OCI-LY7 (cell line): ENCODE measurements around the gene VAMP7. TPM values are rescaled to one million over a fixed set of nuclear protein-coding genes. Genes with fewer than 3 reads are reported as not detected.
"Not testable (repeated sequence)": the region's sequence is repeated elsewhere in the genome, so short reads cannot be mapped to it uniquely, and the experiment has no call there.

Experiments used
- BruUV-seq: library from RNA; stranded (reverse); fragments of 400-500 nt; replicated peaks from 2 replicates; lab custom pipeline; 2021; lab: Mats Ljungman, UMichigan
- CTCF ChIA-PET: fragments of 300-600 bp; sonication (Branson Sonifier 250); formaldehyde crosslinking; loops from one replicate; lab custom pipeline; 2022; ENCODE audit warnings: antibody characterized with exemption; ENCODE audit not compliant: unreplicated experiment; lab: Charles Lee
- POLR2A ChIA-PET: fragments of 300-600 bp; sonication (Branson Sonifier 250); formaldehyde crosslinking; loops from one replicate; lab custom pipeline; 2022; ENCODE audit warnings: antibody characterized with exemption; lab: Charles Lee
- DNase-seq: peaks from one replicate; pipeline ENCODE4 v3.0.0-alpha.2; 2015; ENCODE audit warnings: low spot score
- H2AFZ ChIP-seq: fragments of 200-600 bp; sonication (generic), shearing (Covaris generic); 2 replicates; pipeline ENCODE4 v1.6.1; 2014; ENCODE audit warnings: mild to moderate bottlenecking, antibody characterized with exemption, low read length, moderate library complexity
- H3K27ac ChIP-seq: fragments of 200-600 bp; sonication (generic); 2 replicates; pipeline ENCODE4 v1.5.1; 2014; ENCODE audit warnings: mixed run types, low read depth, mild to moderate bottlenecking, moderate library complexity, low read length, inconsistent platforms; ENCODE audit not compliant: poor library complexity, severe bottlenecking
- H3K36me3 ChIP-seq: fragments of 200-600 bp; sonication (generic); 2 replicates; pipeline ENCODE4 v1.6.1; 2014; ENCODE audit warnings: mild to moderate bottlenecking, antibody characterized with exemption, low read length, moderate library complexity, mixed read lengths; ENCODE audit not compliant: insufficient read depth
- H3K4me1 ChIP-seq: fragments of 200-600 bp; sonication (generic); 2 replicates; pipeline ENCODE4 v1.5.1; 2014; ENCODE audit warnings: mild to moderate bottlenecking, low read length; ENCODE audit not compliant: insufficient read depth, poor library complexity, severe bottlenecking
- H3K4me2 ChIP-seq: fragments of 200-600 bp; sonication (generic); 2 replicates; pipeline ENCODE4 v1.6.1; 2014; ENCODE audit warnings: mild to moderate bottlenecking, low read length
- H3K4me3 ChIP-seq: fragments of 200-600 bp; sonication (generic); 2 replicates; pipeline ENCODE4 v1.5.1; 2014; ENCODE audit warnings: mild to moderate bottlenecking, low read depth, low read length; ENCODE audit not compliant: poor library complexity, severe bottlenecking
- H3K79me2 ChIP-seq: fragments of 200-600 bp; sonication (generic); 2 replicates; pipeline ENCODE4 v1.6.1; 2016; ENCODE audit warnings: low read depth, mild to moderate bottlenecking, low read length, moderate library complexity, mixed read lengths; ENCODE audit not compliant: insufficient read depth
- H3K9me2 ChIP-seq: fragments of 200-600 bp; sonication (generic); 2 replicates; pipeline ENCODE4 v1.6.1; 2016; ENCODE audit warnings: mild to moderate bottlenecking, low read length, mixed read lengths; ENCODE audit not compliant: insufficient read depth
- H3K9me3 ChIP-seq: fragments of 200-600 bp; sonication (generic); 2 replicates; pipeline ENCODE4 v1.6.1; 2014; ENCODE audit warnings: mild to moderate bottlenecking, mixed run types, low read length, mixed read lengths
- H4K20me1 ChIP-seq: fragments of 200-600 bp; sonication (generic); 2 replicates; pipeline ENCODE4 v1.6.1; 2014; ENCODE audit warnings: mild to moderate bottlenecking, antibody characterized with exemption, low read length, moderate library complexity, mixed read lengths; ENCODE audit not compliant: insufficient read depth
- EZH2phosphoT487 ChIP-seq: fragments of 200-600 bp; sonication (generic); IDR thresholded peaks from 2 replicates; pipeline ENCODE4 v1.6.1; 2018; ENCODE audit warnings: low read depth, borderline replicate concordance, mild to moderate bottlenecking, mixed run types, antibody characterized with exemption, low read length, moderate library complexity, mixed read lengths
- intact Hi-C: fragments of 100-400 bp; cut with micrococcal nuclease; formaldehyde crosslinking; loops from one replicate; pipeline ENCODE4 v1.10.0; 2022; ENCODE audit not compliant: unreplicated experiment
- total RNA-seq, 2 experiments: library from RNA; depleted of rRNA in 1 of 2; stranded (reverse); fragments of >200 nt in 1 of 2; shearing (Covaris generic) in 1 of 2; gene quantifications; 2 replicates each; pipeline ENCODE4 v1.2.3, GENCODE V29; 2014 to 2022
- TF ChIP-seq, protein P1 (sequence below): fragments of 200-600 bp; sonication (generic); conservative IDR thresholded peaks from 2 replicates; pipeline ENCODE4 v1.5.1; 2014; ENCODE audit warnings: mild to moderate bottlenecking, antibody characterized with exemption, low read length, moderate library complexity, mixed read lengths

VAMP7 gene
- total RNA-seq, 2 experiments from 2014 or later: 19.2 to 32.0 TPM

- no peak overlapping the region for H3K4me2 ChIP-seq
- DNase-seq: no peak
- H3K79me2 ChIP-seq: no peaks in the 10 kb centered on the region
- TF ChIP-seq EZH2phosphoT487: no peak
- TF ChIP-seq, protein P1, sequence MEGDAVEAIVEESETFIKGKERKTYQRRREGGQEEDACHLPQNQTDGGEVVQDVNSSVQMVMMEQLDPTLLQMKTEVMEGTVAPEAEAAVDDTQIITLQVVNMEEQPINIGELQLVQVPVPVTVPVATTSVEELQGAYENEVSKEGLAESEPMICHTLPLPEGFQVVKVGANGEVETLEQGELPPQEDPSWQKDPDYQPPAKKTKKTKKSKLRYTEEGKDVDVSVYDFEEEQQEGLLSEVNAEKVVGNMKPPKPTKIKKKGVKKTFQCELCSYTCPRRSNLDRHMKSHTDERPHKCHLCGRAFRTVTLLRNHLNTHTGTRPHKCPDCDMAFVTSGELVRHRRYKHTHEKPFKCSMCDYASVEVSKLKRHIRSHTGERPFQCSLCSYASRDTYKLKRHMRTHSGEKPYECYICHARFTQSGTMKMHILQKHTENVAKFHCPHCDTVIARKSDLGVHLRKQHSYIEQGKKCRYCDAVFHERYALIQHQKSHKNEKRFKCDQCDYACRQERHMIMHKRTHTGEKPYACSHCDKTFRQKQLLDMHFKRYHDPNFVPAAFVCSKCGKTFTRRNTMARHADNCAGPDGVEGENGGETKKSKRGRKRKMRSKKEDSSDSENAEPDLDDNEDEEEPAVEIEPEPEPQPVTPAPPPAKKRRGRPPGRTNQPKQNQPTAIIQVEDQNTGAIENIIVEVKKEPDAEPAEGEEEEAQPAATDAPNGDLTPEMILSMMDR: no peak
- ChIA-PET CTCF (no interaction called here), POLR2A (no interaction called here)
- H3K9me3 ChIP-seq: no peaks in the 10 kb centered on the region
- intact Hi-C loops: no loop called here
- no peak overlapping the region for H2AFZ ChIP-seq
- no peaks in the 10 kb centered on the region for H3K36me3 ChIP-seq
- H4K20me1 ChIP-seq: no peaks in the 10 kb centered on the region
- no peaks in the 10 kb centered on the region for H3K9me2 ChIP-seq
- no peak overlapping the region for H3K4me3 ChIP-seq
- no TSS peak for BruUV-seq
- no peak overlapping the region for H3K27ac ChIP-seq
- no peaks in the 10 kb centered on the region for H3K4me1 ChIP-seq
Observed at GRCh38 chrX:155968326-155968661, 87.1 kb downstream of the VAMP7 start.

GRCh38 chrX:155968791-155969190, 87.6 kb downstream of the VAMP7 start:
- no peak overlapping the region for H3K4me3 ChIP-seq
- no peaks in the 10 kb centered on the region for H3K79me2 ChIP-seq
- no peak overlapping the region for H3K4me2 ChIP-seq
- TF ChIP-seq, protein P1: no peak
- TF ChIP-seq EZH2phosphoT487: no peak
- H4K20me1 ChIP-seq: no peaks in the 10 kb centered on the region
- no peaks in the 10 kb centered on the region for H3K4me1 ChIP-seq
- H3K9me2 ChIP-seq: no peaks in the 10 kb centered on the region
- intact Hi-C loops: no loop called here
- no TSS peak for BruUV-seq
- H3K9me3 ChIP-seq: no peaks in the 10 kb centered on the region
- DNase-seq: no peak
- no peaks in the 10 kb centered on the region for H3K36me3 ChIP-seq
- H3K27ac ChIP-seq: no peak overlapping the region
- ChIA-PET CTCF (no interaction called here), POLR2A (no interaction called here)
- no peak overlapping the region for H2AFZ ChIP-seq

- DNase-seq, H3K9me3 ChIP-seq, H3K4me3 ChIP-seq, H3K79me2 ChIP-seq, BruUV-seq, POLR2A ChIA-PET, H3K4me1 ChIP-seq, H4K20me1 ChIP-seq, H3K9me2 ChIP-seq, H3K36me3 ChIP-seq, H3K27ac ChIP-seq, intact Hi-C loops, H3K4me2 ChIP-seq, H2AFZ ChIP-seq, CTCF ChIA-PET: not testable (repeated sequence)
Observed at GRCh38 chrX:155971658-155972057, 90.5 kb downstream of the VAMP7 start.

DNA sequence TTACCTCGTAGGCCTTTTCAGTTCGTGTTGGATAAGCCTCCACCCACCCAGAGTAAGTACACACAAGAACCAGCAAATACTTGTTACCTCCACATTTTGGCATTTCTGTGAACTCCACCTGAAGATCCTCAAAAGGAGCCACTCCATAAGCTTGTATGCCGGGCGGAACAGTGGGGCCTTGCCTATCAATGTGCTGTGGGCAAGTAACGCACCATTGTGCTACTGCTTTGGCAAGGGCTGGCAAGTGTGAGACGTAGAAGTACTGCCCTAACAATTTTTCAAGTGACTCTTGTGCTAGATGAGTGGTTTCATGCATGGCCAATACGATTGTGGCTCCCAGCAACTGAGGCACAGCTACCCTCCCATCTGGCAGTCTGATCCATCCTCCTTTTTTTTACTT, 91.1 kb downstream of the VAMP7 start:
- H3K27ac ChIP-seq, H3K36me3 ChIP-seq, H3K4me3 ChIP-seq, H2AFZ ChIP-seq, DNase-seq, H3K9me2 ChIP-seq, BruUV-seq, H3K4me1 ChIP-seq, H4K20me1 ChIP-seq, H3K9me3 ChIP-seq, CTCF ChIA-PET, POLR2A ChIA-PET, intact Hi-C loops, H3K4me2 ChIP-seq, H3K79me2 ChIP-seq: not testable (repeated sequence)
